Progenitor cell of endocrine pancreas (in vitro differentiated cells): ENCODE measurements around the gene AUP1. TPM values are rescaled to one million over a fixed set of nuclear protein-coding genes. Genes with fewer than 3 reads are reported as not detected.
"Not testable (repeated sequence)": the region's sequence is repeated elsewhere in the genome, so short reads cannot be mapped to it uniquely, and the experiment has no call there.

Source experiments
- DNase-seq: peaks from one replicate; pipeline ENCODE4 v3.0.0; 2021; ENCODE audit warnings: low spot score; ENCODE audit not compliant: unreplicated experiment
- H3K27ac Mint-ChIP-seq: 2 replicates; pipeline ENCODE4 v1.8.0; 2021; ENCODE audit warnings: mild to moderate bottlenecking, moderate library complexity, mixed read lengths
- H3K27me3 Mint-ChIP-seq: 2 replicates; pipeline ENCODE4 v1.8.0; 2021; ENCODE audit warnings: mixed read lengths
- H3K36me3 Mint-ChIP-seq: 2 replicates; pipeline ENCODE4 v1.8.0; 2022; ENCODE audit warnings: mixed read lengths; ENCODE audit not compliant: insufficient read depth
- H3K4me1 Mint-ChIP-seq: 2 replicates; pipeline ENCODE4 v1.8.0; 2021; ENCODE audit warnings: low read depth, mixed read lengths
- H3K4me3 Mint-ChIP-seq: 2 replicates; pipeline ENCODE4 v1.8.0; 2021; ENCODE audit warnings: low read depth, mild to moderate bottlenecking, moderate library complexity, mixed read lengths
- H3K9me3 Mint-ChIP-seq: 2 replicates; pipeline ENCODE4 v1.8.0; 2021; ENCODE audit warnings: low read depth, mixed read lengths
- total RNA-seq: library from RNA; stranded (reverse); gene quantifications from 2 replicates; pipeline ENCODE4 v1.2.1, GENCODE V29; 2021
- TF ChIP-seq, protein P1 (sequence below): fragments of 200-600 bp; sonication (generic); IDR thresholded peaks from one replicate; pipeline ENCODE4 v1.5.0; 2021; ENCODE audit warnings: antibody characterized with exemption, mild to moderate bottlenecking; ENCODE audit not compliant: unreplicated experiment

The AUP1 gene
- total RNA-seq, 1 donor from 2014 or later: 115 TPM

DNA sequence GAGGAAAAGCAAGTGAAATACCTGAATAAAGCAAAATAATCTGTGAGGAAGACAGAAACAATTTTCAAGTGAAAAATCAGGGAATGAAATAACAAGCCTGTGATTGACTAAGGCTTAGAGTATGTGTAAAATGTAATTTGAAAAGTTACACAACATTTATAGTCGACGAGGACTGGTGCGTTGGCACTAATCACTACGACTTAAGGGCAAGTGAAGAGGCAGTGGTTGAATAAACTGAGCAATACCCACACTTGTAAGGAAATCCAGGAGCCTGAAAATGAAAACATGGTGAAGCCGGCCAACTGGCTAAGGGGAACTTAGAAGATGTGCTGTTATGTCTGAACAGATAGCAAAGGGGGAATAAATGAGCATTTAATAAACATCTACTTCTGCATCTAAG lies 38.4 kb upstream of the AUP1 start:
- H3K27me3 Mint-ChIP-seq: peaks cover 21% of the 10 kb centered on the region
- H3K36me3 Mint-ChIP-seq: no peaks in the 10 kb centered on the region
- H3K4me3 Mint-ChIP-seq: no peak overlapping the region
- no peak for DNase-seq
- no peaks in the 10 kb centered on the region for H3K9me3 Mint-ChIP-seq
- no peaks in the 10 kb centered on the region for H3K4me1 Mint-ChIP-seq
- TF ChIP-seq, protein P1, sequence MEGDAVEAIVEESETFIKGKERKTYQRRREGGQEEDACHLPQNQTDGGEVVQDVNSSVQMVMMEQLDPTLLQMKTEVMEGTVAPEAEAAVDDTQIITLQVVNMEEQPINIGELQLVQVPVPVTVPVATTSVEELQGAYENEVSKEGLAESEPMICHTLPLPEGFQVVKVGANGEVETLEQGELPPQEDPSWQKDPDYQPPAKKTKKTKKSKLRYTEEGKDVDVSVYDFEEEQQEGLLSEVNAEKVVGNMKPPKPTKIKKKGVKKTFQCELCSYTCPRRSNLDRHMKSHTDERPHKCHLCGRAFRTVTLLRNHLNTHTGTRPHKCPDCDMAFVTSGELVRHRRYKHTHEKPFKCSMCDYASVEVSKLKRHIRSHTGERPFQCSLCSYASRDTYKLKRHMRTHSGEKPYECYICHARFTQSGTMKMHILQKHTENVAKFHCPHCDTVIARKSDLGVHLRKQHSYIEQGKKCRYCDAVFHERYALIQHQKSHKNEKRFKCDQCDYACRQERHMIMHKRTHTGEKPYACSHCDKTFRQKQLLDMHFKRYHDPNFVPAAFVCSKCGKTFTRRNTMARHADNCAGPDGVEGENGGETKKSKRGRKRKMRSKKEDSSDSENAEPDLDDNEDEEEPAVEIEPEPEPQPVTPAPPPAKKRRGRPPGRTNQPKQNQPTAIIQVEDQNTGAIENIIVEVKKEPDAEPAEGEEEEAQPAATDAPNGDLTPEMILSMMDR: no peak
- no peak overlapping the region for H3K27ac Mint-ChIP-seq

DNA sequence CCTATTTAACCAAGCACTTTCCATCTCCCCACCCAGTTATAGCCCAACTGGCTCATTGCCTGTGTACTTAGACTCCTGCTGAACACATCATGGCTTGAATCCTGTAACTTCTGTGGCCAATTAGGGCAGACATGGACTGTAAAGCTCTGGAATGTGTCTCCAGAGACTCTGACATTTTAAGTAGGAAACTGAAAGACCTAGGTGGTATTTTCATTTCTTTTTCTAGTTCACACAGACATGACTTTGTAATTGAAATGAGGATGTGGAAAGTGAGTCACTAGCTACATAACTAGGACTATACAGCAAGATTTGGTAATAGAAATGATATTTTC lies 37.2 kb upstream of the AUP1 start:
- no peaks in the 10 kb centered on the region for H3K4me1 Mint-ChIP-seq
- no peak overlapping the region for H3K27ac Mint-ChIP-seq
- no peaks in the 10 kb centered on the region for H3K9me3 Mint-ChIP-seq
- TF ChIP-seq, protein P1: no peak
- H3K27me3 Mint-ChIP-seq: peaks cover 33% of the 10 kb centered on the region
- H3K36me3 Mint-ChIP-seq: no peaks in the 10 kb centered on the region
- H3K4me3 Mint-ChIP-seq: no peak overlapping the region
- DNase-seq: no peak

DNA sequence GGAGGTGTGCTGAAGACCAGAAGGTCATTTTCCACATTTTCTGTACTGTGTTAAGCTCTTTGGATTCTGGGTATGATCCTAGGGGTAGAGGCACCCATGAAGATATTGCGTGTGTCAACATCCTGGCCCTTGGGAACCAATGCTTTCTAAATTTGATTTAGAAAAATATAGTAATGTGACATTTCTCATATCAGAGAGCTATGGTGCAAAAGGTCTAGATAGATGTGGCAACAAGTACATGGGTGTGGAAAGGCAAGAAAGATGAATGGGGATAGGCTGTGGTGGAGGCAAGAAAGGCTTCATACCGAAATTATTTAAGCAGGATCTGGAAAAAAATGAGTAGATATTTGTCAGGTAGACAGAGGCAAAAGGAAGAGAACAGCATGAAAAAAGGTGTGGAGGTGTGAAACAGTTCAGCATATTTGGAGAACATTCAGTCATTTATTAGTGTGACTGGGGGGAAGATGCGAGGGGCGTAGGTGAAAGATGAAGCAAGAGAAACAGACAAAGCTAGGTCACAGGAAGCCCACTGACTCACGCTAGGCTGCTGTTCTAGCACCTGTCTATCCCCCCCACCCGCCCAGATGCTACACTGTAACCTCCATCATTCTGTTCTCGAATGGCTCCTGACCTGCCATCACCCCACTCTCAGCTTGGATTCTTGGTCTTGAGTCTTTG lies 36.7 kb upstream of the AUP1 start:
- Mint-ChIP-seq H3K36me3 (no peaks in the 10 kb centered on the region), H3K9me3 (no peaks in the 10 kb centered on the region), H3K27ac (no peak overlapping the region), H3K4me1 (no peaks in the 10 kb centered on the region), H3K27me3 (peaks cover 38% of the 10 kb centered on the region), H3K4me3 (no peak overlapping the region)
- TF ChIP-seq, protein P1: no peak
- DNase-seq: no peak

DNA sequence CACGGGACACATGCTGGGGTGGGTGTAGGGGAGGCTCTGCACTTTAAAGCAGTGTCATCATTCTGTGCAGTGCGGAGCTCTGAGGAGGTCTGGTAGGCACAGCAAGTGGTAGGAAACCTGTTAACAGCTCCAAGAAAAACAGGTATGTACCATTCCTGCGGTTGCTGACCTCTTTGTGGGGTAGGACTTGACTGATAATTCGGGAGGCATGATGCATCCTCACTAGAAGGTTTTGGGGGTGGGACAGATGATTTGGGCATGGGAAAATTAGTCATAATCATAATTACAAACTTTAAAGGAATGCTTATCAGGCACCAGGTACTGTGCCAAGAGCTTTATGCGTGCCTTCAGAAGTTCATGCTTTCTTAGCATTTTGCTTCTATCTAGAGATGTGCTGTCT lies 34.7 kb upstream of the AUP1 start:
- H3K4me3 Mint-ChIP-seq: no peak overlapping the region
- H3K27me3 Mint-ChIP-seq: peaks cover 51% of the 10 kb centered on the region
- no peaks in the 10 kb centered on the region for H3K4me1 Mint-ChIP-seq
- no peaks in the 10 kb centered on the region for H3K9me3 Mint-ChIP-seq
- DNase-seq: no peak
- H3K36me3 Mint-ChIP-seq: no peaks in the 10 kb centered on the region
- TF ChIP-seq, protein P1: no peak
- H3K27ac Mint-ChIP-seq: no peak overlapping the region

DNA sequence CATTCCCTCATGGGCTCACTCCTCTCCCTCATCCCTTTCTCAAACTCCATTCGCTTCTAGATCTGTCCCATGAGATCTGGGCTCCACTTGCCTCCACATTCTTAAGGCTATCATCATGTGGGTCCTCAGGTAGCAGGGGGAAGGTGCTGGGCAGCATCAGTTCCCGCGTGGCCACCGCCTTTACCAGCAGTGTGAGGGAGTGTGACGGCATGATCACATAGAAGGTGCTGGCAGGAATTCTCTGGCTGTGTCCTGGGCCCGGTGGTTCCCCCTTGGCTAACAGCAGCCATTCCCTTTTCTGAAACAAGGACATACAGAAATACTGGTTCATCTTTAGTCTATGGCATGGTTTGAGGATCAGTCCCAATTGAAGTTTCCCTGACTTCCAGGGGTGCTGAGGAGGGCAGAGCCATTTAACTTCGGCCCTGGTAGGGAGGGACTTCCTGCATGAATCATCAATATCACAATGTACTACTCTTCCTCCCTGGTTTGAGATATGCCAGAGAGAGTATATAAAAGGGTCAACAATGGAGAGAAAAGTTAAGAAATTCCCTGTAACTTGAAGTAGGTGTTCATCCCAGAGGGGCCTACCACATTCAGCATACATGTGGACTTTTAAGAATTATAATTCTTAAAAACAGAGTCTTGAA lies 32.7 kb upstream of the AUP1 start:
- TF ChIP-seq, protein P1: no peak
- no peak for DNase-seq
- Mint-ChIP-seq H3K27ac (no peak overlapping the region), H3K4me3 (no peak overlapping the region), H3K27me3 (peaks cover 47% of the 10 kb centered on the region), H3K36me3 (no peaks in the 10 kb centered on the region), H3K4me1 (peaks cover 6% of the 10 kb centered on the region), H3K9me3 (no peaks in the 10 kb centered on the region)

DNA sequence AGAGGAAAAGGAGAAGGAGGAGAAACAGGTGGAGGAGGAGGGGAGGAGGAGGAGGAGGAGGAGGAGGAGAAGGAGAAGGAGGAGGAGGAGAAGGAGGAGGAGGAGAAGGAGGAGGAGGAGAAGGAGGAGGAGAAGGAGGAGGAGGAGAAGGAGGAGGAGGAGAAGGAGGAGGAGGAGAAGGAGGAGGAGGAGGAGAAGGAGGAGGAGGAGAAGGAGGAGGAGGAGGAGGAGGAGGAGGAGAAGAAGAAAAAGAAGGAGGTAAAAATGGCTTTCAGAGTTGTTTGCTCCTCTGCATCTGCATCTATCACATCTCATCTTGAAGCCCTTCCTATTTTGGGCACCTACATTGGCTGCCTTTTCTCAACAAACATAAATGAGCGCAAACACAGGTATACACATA lies 31.5 kb upstream of the AUP1 start:
- H3K27me3 Mint-ChIP-seq: peaks cover 44% of the 10 kb centered on the region
- DNase-seq, H3K4me3 Mint-ChIP-seq, H3K4me1 Mint-ChIP-seq, H3K27ac Mint-ChIP-seq, H3K36me3 Mint-ChIP-seq, H3K9me3 Mint-ChIP-seq: not testable (repeated sequence)
